HG03066 (cell line): ENCODE results near the gene ACTL10.

Experiments used
- ATAC-seq: cut with Tn5 transposase; IDR thresholded peaks from one replicate; pipeline ENCODE4 v1.9.1; 2021; ENCODE audit warnings: low read depth; ENCODE audit not compliant: unreplicated experiment

The ACTL10 gene

GRCh38 chr20:33676121-33676520 is 9.4 kb downstream of the ACTL10 start:
- ATAC-seq: no peak

GRCh38 chr20:33676652-33677645 is 10.2 kb downstream of the ACTL10 start:
- ATAC-seq: no peak

GRCh38 chr20:33677991-33678702 is 11.4 kb downstream of the ACTL10 start:
- ATAC-seq: no peak

- ATAC-seq: no peak
Measured at GRCh38 chr20:33679758-33680485, 13.2 kb downstream of the ACTL10 start.

- ATAC-seq: no peak
Measured at GRCh38 chr20:33680686-33681085, 13.9 kb downstream of the ACTL10 start.

- no peak for ATAC-seq
Measured at GRCh38 chr20:33681288-33681687, 14.5 kb downstream of the ACTL10 start.

- ATAC-seq: no peak
Measured at GRCh38 chr20:33681728-33682353, 15.1 kb downstream of the ACTL10 start.

GRCh38 chr20:33684533-33685327 is 18.0 kb downstream of the ACTL10 start:
- no peak for ATAC-seq

- peak; percentile 46 for ATAC-seq
Measured at GRCh38 chr20:33685328-33686099, 18.8 kb downstream of the ACTL10 start.

GRCh38 chr20:33686100-33686983 is 19.6 kb downstream of the ACTL10 start, which contains the start of gene E2F1:
TSS of gene E2F1 (minus strand) at chr20:33686385. CDS start at chr20:33686264, 121 bp downstream.
- peak; percentile 72 for ATAC-seq

- no peak for ATAC-seq
Measured at GRCh38 chr20:33686984-33687366, 20.2 kb downstream of the ACTL10 start.

GRCh38 chr20:33687370-33687915 is 20.7 kb downstream of the ACTL10 start:
- ATAC-seq: no peak

- no peak for ATAC-seq
Measured at GRCh38 chr20:33687993-33688937, 21.5 kb downstream of the ACTL10 start.

- no peak for ATAC-seq
Measured at GRCh38 chr20:33688938-33689424, 22.2 kb downstream of the ACTL10 start.

GRCh38 chr20:33689493-33689892 is 22.8 kb downstream of the ACTL10 start:
- no peak for ATAC-seq

- no peak for ATAC-seq
Measured at GRCh38 chr20:33689973-33690372, 23.2 kb downstream of the ACTL10 start.
